COR-L47 (cell line): ENCODE measurements around the gene CLDN25.
"Not testable (repeated sequence)": the region's sequence is repeated elsewhere in the genome, so short reads cannot be mapped to it uniquely, and the experiment has no call there.

ENCODE experiments used
- DNase-seq: peaks from one replicate; lab custom pipeline; 2025; lab: John Stamatoyannopoulos, UW

CLDN25 gene

DNA sequence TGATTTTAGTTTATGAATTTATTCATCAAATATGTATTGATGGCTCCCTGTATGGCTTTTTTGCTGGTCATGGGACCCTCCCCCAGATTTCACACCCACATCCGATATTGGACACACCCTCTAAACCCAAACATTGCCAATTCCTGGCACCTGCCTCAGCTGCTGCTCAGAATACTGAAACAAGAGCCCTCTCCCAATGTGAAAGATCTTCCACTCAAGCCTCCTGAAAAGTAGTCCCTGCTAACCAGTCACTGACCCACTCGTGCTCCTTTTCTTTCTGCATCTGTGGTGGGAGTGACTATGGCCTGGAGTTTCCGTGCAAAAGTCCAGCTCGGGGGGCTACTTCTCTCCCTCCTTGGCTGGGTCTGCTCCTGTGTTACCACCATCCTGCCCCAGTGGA is at the start of gene CLDN25:
CLDN25 (plus strand) TSS at position 301 of the 400 bp plus-strand sequence; CDS start at position 301, 0 bp downstream.
- no peak for DNase-seq

DNA sequence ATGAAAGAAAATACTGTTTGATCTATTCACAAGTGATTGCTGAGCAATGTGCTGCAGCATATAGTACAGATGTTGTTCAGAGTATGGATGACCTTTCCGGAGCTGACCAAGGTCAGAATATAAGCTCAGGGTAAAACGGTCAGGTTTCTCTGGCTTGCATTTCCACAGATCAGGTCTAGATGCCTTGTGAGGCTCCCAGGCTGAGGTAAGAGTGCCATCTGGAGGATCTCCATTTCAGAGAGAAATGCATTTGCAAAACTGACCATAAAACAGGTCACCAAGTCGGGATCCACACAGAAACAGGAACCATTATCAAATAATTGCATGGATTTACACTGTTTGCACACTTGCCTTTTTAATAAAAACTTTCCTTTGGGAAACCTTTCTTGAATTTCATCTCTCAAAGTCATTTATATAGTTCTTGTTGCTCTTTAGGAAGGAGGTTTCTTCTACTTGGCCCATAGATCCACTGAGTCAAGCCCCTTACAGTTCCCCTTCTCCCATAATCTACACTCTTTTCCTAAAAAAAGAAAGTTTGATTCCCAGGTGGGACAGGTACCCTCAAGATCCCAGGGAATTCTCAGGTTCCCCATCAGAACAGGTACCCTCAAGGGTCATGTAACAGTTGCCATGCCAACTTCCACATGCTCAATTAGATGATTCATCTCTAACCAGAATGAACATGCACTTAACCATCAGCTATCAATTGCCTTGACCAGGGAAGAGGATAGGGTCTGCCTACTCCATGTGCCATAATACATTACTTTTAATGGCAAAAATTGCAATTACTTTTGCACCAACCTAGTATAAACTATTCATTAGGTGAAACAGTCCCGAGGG is 48.5 kb upstream of the CLDN25 start:
- DNase-seq = peak; percentile 39

DNA sequence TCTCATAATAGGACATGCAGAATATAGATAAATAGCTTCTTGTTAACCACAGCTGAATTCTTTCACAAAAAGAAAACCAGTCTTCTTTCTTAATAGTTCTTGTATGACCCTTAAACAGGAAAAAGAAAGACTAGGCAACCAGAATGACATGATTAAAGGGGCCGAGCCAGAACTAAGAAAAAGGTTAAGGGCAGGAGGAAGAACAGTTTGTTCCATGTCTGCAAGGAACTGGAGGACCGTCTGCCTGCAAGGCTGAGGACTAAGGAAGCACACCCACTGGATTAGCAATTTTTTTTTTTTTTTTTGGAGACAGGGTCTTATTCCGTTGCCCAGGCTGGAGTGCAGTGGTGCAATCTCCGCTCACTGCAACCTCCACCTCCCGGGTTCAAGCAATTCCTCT is 47.5 kb upstream of the CLDN25 start:
- DNase-seq = no peak

DNA sequence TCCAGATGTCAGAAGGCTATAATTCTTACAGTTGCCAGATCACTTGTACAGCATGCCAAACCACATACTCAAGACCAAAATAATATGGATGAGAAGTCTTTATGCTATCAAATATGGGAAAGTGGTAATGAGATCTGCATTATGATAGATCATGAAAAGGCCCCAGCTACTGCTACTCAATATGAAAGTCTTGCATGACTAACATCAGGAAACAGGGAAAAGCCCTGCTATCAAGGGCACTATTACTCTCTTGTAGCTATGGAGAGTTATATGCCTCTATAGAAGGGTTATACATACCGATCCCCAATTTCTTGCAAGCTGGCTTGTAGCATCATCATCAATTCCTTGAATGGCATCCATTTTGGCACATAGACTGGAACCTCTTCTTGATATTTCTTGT is 43.3 kb upstream of the CLDN25 start:
- DNase-seq = no peak

DNA sequence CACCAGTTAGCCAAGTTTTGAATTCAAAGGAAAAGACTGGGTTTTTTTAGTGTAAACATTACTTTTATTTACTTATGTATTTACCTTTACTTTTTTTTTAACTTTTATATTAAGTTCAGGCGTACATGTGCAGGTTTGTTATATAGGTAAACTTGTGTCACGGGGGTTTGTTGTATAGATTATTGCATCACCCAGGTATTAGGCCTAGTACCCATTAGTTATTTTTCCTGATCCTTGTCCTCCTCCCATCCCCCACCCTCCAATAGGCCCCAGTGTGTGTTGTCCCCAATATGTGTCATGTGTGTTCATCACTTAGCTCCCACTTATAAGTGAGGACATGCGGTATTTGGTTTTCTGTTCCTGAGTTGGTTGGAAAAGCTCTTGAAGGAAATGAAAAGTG is 26.7 kb upstream of the CLDN25 start:
- no peak for DNase-seq

DNA sequence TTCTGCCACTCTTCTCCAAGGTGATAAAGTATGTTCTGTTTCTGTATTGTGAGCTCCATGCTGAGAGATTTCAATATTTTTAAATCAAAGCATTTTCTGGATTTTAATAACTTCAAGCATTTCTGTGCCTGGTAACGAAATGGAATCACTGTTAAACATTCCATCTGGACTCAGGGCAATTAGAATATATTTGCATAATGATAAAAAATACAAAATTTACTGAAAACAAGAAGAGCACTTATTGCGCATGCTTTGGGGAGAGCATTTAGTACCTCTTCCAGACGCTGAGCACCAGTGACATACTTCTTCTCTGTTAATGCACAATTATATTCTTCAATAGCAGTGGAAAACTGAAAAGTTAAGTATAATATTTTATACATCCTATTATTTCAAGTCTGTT is 19.4 kb upstream of the CLDN25 start:
- DNase-seq = no peak

DNA sequence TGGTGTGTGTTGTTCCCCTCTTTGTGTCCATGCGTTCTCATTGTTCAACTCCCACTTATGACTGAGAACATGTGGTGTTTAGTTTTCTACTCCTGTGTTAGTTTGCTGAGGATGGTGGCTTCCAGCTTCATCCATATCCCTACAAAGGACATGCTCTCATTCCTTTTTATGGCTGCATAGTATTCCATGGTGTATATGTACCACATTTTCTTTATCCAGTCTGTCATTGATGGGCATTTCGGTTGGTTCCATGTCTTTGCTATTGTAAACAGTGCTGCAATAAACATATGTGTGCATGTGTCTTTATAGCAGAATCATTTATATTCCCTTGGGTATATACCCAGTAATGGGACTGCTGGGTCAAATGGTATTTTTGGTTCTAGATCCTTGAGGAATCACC is 16.6 kb upstream of the CLDN25 start:
- DNase-seq = not testable (repeated sequence)

DNA sequence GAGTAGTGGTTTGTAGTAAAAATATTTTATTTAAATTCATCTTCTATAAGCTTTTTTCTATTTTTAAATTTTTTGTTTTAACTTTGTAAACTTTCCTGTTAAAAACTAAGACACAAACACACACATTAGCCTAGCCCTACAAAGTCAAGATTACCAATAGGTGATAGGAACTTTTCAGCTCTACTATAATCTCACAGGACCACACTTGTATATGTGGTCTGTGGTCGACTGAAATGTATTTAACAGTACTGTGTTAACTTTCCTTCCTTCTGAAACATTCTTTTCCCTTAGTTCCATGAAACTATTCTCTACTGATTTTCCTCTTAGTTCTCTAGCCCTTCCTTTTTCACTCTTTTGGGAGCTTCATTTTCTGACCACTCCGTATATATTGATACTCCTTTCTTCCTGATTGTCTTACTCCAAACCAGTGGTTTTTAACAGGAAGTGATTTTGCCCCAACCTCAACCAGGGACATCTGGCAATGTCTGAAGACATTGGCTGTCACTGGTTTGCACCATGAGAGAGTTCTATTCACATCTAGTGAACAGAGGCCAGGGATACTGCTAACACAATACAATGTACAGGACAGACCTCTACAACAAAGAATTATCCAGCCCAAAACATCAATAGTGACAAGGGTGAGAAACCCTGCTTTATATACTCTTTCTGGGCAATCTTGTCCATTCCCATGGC is 14.9 kb upstream of the CLDN25 start:
- DNase-seq = no peak

DNA sequence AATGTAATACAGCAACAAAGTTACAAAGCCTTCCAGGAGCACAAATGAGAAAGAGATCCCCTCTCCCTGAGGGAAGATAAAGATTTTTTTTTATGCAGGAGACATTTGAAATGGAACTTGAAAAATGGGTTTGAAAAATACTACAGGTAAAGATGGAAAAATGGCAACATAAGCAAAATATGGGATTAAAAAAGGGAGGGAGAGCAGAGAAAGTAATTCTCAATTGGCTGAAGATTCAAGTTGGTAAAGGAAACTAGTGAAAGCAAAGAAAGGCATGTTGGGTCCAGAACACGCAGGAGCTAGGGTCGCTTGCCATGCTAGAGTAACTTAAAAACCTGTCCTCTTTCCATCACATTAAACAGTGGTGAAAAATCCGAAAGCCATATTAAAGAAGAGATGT is 7.6 kb upstream of the CLDN25 start:
- no peak for DNase-seq

DNA sequence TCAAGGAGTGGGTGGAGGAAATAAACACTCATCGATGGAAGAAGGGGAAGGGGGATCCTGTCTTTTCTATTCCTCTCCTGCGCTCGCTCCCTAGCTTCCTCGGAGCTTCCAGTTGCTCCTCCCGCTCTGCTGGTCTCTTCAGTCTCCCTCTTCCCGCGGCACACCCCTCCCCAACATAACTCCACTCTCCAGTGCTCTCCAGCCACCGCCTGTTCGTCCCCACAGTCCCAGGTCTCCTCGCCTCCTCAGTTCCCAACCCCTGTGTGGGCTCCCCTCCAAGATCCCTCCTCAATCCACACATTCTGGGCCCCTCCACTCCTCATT is 6.5 kb upstream of the CLDN25 start:
- no peak for DNase-seq

DNA sequence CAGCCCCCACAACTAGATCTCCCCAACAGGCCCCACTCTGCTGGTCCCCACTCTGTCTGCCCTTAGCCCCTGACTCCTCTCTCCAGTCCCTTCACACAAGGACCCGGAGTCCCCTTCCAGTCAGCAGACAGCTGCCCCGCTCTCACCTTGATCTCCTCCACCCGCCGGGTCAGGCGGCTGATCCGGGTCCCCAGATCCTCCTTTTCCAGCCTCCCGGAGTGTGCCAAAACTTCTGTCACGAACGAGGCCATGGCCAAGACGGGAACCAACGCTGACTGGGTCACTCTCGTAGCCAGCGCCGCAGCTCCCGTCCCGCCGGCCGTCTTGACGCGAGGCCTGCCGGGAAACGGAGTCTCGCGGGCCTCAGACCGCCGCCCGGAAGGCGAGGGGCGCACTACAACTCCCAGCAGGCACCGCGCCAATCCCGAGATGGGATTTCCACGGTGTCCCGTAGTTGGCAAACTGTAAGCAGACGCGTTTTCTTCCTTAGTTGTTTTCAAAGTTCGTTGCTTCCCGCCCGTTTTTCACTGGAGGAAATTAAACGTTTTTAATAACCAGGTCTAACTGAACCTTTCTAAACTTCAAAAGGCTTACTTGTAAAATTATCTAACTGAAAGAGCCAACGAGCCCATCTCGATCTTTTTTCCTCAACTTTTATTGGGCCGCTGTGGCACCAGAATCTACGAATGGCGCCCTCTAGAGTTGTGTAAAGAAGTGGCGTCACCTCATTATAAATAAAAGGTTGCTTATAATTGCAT is 6.0 kb upstream of the CLDN25 start, which contains the start of gene ZW10:
ZW10 (minus strand) TSS at position 277 of the 758 bp plus-strand sequence; CDS start at position 251, 26 bp downstream.
- DNase-seq = peak; percentile 94

DNA sequence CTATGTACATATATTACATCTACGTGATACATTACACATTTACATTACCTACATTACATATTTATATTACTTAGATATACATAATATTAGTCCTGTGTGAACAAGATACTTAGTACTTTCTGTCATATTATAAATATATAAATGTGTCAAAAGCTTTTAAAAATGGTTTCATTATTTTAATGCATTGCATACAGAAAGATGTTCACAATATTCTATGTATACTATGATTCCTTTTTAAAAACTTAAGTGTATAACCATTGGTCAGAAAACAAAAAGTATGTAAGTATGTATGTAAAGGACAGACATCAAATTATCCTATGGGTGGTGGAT is 5.5 kb upstream of the CLDN25 start:
- no peak for DNase-seq

DNA sequence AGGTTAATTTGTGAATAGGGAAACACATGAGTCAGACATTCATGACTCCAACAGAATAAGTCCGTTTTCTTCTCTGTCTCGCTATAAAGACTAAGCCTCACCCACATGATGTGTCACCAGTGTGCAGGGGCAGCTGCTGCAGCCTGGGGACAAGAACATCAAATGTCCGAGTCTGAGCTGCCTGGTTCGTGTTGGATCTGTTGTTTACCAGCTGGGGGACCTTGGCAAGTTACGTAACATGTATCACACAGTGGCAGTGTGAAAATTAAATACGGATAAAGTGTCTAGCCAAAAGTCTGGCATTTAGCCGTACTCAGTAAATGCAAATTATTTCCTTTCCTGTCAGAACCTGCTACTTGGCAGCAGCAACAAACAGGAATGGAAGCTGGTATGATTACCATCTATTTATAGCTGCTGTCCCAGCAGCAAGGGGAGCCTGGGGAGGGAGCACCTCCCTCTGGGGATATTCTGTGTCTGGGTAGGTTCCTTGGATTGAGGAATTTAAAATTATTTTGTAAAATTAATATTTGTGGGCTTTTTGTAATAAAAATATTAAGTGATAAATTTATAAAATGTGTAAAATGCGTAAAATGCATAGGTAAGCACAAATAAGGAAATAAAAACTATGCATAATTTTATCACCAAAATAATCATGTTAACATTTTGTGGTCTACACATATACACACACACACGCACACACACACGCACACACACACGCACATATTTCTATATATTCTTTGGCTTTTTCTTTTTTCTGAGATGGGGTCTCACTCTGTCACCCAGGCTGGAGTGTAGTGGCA is 1.3 kb upstream of the CLDN25 start:
- DNase-seq = peak; percentile 57

DNA sequence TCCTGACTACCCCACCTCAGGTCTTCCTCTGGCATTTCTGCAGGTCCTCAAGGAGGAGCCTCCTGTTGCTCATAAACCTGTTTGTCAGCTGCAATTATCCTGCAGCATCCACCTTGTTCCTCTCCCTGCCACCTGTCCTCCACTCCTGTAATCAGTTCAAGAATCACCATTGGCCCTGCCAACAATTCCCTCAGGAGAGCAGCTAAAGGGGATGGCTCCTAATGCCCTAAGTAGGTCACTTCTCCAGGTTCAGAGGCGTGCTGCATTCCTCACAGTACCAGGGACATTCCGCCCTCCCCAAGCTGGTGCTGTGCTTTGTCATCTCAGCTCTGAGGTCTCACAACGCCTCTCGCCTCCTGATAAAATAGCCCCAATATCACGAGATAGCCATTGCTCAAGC is 2.1 kb downstream of the CLDN25 start:
- DNase-seq = no peak

DNA sequence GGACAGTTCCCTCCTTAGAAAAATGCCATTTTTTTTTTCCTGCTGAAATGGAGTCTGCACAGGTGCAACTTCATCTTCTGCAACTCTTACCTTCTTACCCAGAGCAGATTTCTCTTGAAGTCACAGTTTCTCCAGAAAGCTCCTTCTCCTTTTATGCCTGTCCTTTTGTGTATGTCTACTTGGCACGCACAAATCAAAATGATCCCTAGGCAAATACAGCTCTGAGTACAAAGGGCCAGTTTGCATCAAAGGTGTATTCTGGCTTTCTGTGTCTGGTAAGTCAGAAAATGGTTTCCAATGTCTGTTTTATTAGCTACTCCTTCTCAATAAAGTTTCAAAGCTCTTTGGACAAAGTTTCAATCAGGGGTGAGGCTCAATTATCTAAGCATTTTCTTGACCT is 2.5 kb downstream of the CLDN25 start:
- no peak for DNase-seq

DNA sequence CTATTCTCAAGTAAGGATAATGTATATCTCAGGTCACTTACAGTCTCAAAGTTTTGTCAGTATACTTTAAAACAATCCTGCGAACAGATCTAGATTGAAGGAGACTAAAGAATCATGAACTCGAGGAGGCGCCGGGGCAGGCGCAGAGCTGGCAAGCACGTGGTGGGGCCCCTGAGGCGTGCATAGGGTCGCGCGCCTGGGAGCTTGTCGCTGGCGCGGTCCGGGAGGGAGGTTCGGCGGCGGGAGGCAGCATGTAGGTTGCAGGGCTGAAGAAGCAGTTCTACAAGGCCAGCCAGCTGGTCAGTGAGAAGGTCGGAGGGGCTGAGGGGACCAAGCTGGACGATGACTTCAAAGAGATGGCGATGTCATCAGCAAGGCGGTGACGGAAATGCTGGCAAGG is 9.4 kb downstream of the CLDN25 start:
- not testable (repeated sequence) for DNase-seq

DNA sequence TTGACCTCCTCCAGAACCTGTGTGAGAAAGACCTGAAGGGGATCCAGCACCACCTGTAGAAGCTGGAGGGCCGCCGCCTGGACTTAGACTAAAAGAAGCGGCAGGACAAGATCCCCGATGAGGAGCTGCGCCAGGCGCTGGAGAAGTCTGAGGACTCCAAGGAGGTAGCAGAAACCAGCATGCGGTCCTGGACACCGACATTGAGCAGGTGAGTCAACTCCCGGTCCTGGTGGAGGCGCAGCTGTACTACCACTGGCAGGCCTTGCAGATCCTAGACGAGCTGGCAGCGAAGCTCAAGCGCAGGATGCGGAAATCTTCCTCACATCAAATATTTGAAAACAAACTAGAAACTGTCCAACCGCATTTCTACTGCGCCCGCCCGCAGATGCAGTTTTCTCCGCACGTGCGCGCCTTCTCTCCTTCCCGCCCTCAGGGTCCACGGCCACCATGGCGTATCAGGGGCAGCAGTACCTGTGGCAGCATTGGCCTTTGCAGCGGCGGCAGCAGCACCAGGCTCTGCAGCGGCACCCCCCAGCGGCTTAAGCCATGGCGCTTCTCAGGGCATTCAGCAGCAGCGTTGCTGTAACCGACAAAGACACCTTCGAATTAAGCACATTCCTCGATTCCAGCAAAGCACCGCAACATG is 10.2 kb downstream of the CLDN25 start:
- no peak for DNase-seq

DNA sequence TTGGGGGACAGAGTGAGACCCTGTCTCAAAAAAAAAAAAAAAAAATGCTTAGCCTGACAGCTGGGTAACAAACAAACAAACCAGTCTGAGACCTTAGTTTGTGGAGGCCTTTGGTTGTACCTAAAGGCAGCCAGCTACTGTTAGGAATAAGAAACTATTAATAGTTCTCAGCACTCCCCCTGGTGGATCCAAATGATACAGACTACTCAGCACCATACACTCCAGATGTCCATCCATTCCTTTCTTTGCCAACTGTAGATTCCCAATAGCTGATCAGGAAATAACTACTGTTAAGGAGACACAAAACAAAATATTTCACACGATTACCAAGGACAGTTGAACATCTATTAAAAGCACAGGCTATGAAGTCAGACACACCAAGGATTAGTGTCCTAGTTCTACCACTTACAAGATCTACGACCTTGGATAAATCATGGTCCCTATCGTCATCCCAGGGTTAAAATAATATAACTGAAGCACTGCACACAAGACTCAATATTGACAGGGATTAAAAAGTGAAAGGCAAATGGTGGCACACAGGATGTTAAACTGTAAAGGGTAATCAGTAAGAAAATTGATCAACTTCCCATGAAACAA is 17.2 kb downstream of the CLDN25 start:
- peak; percentile 34 for DNase-seq

DNA sequence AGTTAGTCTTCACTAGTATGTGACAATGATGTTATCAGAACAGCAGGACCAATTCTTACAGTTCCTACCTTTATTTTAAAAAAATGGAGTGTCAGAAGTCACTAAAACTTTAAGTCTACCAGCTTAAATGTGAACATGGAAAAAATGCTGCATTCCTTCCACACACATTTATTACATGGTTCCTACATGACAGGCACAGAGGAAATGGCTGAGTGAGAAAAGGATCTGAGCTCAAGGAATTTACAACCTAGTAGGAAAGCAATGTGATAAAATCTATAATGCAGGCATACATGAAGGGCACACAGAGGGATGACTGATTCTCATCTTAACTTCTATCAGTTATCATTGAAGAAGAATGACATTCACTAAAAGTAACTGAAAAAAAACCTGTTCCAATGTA is 23.0 kb downstream of the CLDN25 start:
- no peak for DNase-seq

DNA sequence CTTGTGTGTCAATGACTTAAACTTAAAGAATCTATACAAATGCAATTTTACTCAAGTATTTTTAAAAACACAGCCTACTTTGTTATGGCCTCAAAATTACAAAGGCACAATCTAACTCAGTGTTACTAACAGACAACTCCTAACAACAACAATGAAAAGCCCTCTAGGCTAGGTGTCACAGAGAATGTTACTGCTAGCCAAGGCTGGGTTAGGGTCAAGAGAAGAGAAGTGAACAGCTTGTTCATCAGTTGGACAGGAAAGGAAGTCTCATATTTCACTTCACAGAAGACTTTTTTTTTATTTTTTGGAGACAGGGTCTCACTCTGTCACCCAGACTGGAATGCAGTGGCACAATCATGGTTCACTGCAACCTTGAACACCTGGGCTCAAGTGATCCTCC is 26.0 kb downstream of the CLDN25 start:
- DNase-seq = no peak

DNA sequence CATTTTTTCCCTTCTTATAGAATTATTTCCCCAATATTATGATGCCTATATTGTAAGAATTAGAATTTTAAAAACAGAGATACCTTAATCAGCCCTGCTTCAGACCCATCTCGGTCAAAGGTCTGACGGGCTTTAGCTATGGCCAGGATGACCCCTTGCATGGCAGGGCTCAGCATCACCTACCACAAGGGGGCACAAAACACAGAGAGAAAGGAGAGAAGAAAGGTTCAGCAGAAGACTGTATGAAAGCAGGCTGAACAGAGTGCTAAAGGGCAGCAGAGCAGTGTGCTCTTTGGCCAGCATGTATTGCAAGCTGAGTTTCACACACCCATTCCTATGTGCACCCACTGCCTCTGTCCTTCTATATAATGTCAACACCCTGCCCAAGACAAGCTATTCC is 26.8 kb downstream of the CLDN25 start:
- peak; percentile 21 for DNase-seq
